HL-60 (cell line): Measurements from ENCODE around the gene SPRY2.
"Not testable (repeated sequence)": the region's sequence is repeated elsewhere in the genome, so short reads cannot be mapped to it uniquely, and the experiment has no call there.

Experiments
- DNase-seq, 2 experiments: peaks; one replicate each; pipeline ENCODE4 v3.0.0-alpha.2; 2010 to 2020; ENCODE audit warnings: low read depth in 1 of 2, low spot score in 1 of 2
- H3K27ac ChIP-seq: fragments of 250-450 bp; sonication (Bioruptor Pico); replicated peaks from 2 replicates; pipeline ENCODE4 v1.5.1; 2020; ENCODE audit warnings: mild to moderate bottlenecking, moderate library complexity
- H3K27me3 ChIP-seq: fragments of 250-450 bp; sonication (Bioruptor Pico); 2 replicates; pipeline ENCODE4 v1.5.1; 2021; ENCODE audit warnings: mild to moderate bottlenecking, moderate library complexity; ENCODE audit not compliant: insufficient read depth, poor library complexity, severe bottlenecking
- H3K4me3 ChIP-seq: replicated peaks from 2 replicates; pipeline ENCODE4 v1.5.1; 2011; ENCODE audit warnings: mild to moderate bottlenecking, control low read depth, low read length; ENCODE audit not compliant: insufficient read depth
- GABPA ChIP-seq: IDR thresholded peaks from 2 replicates; pipeline ENCODE4 v1.6.1; 2012; ENCODE audit warnings: low read depth
- POLR2AphosphoS5 ChIP-seq: IDR thresholded peaks from 2 replicates; pipeline ENCODE4 v1.6.1; 2012; ENCODE audit warnings: low read depth
- SPI1 ChIP-seq: IDR thresholded peaks from 2 replicates; pipeline ENCODE4 v1.6.1; 2012; ENCODE audit warnings: low read depth, mild to moderate bottlenecking, borderline replicate concordance
- TF ChIP-seq, protein P1 (sequence below): IDR thresholded peaks from 2 replicates; pipeline ENCODE4 v1.6.1; 2012; ENCODE audit warnings: low read depth; ENCODE audit not compliant: insufficient replicate concordance
- TF ChIP-seq, protein P2 (sequence below): IDR thresholded peaks from one replicate; pipeline ENCODE4 v1.5.1; 2011; ENCODE audit warnings: low read length, control low read depth, inconsistent platforms; ENCODE audit not compliant: insufficient read depth

Gene SPRY2

GRCh38 chr13:80348750-80349149, 7.8 kb upstream of the SPRY2 start:
- no peaks in the 10 kb centered on the region for H3K27me3 ChIP-seq
- TF ChIP-seq SPI1 (no peak), GABPA (no peak), POLR2AphosphoS5 (no peak)
- TF ChIP-seq, protein P1, sequence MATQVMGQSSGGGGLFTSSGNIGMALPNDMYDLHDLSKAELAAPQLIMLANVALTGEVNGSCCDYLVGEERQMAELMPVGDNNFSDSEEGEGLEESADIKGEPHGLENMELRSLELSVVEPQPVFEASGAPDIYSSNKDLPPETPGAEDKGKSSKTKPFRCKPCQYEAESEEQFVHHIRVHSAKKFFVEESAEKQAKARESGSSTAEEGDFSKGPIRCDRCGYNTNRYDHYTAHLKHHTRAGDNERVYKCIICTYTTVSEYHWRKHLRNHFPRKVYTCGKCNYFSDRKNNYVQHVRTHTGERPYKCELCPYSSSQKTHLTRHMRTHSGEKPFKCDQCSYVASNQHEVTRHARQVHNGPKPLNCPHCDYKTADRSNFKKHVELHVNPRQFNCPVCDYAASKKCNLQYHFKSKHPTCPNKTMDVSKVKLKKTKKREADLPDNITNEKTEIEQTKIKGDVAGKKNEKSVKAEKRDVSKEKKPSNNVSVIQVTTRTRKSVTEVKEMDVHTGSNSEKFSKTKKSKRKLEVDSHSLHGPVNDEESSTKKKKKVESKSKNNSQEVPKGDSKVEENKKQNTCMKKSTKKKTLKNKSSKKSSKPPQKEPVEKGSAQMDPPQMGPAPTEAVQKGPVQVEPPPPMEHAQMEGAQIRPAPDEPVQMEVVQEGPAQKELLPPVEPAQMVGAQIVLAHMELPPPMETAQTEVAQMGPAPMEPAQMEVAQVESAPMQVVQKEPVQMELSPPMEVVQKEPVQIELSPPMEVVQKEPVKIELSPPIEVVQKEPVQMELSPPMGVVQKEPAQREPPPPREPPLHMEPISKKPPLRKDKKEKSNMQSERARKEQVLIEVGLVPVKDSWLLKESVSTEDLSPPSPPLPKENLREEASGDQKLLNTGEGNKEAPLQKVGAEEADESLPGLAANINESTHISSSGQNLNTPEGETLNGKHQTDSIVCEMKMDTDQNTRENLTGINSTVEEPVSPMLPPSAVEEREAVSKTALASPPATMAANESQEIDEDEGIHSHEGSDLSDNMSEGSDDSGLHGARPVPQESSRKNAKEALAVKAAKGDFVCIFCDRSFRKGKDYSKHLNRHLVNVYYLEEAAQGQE = no peak
- TF ChIP-seq, protein P2, sequence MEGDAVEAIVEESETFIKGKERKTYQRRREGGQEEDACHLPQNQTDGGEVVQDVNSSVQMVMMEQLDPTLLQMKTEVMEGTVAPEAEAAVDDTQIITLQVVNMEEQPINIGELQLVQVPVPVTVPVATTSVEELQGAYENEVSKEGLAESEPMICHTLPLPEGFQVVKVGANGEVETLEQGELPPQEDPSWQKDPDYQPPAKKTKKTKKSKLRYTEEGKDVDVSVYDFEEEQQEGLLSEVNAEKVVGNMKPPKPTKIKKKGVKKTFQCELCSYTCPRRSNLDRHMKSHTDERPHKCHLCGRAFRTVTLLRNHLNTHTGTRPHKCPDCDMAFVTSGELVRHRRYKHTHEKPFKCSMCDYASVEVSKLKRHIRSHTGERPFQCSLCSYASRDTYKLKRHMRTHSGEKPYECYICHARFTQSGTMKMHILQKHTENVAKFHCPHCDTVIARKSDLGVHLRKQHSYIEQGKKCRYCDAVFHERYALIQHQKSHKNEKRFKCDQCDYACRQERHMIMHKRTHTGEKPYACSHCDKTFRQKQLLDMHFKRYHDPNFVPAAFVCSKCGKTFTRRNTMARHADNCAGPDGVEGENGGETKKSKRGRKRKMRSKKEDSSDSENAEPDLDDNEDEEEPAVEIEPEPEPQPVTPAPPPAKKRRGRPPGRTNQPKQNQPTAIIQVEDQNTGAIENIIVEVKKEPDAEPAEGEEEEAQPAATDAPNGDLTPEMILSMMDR = no peak
- no peak overlapping the region for H3K4me3 ChIP-seq
- no peak overlapping the region for H3K27ac ChIP-seq
- DNase-seq = no peak

DNA sequence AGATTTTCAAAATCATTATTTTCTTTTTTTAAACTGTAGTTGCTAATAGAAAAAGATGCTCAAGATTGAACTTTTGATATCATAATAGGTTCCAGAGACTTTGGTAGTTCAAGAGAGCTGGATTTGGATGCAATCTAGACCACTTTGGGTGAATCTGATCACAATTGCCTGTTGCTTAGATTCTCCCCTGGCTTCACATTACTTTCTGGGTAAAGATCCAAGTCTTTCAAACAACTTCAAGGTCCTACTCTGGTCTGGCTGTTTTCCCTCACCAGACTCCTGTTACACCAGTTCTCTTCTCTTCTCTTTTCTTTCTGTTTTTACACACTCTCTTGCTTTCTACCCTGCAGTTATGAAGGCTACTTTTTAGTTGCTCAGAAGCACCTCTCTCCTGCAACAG, 7.4 kb upstream of the SPRY2 start:
- Histone ChIP-seq H3K4me3 (no peak overlapping the region), H3K27ac (no peak overlapping the region), H3K27me3 (no peaks in the 10 kb centered on the region)
- TF ChIP-seq, protein P1 = no peak
- no peak for TF ChIP-seq SPI1
- TF ChIP-seq GABPA = no peak
- TF ChIP-seq, protein P2 = no peak
- no peak for TF ChIP-seq POLR2AphosphoS5
- no peak for DNase-seq

DNA sequence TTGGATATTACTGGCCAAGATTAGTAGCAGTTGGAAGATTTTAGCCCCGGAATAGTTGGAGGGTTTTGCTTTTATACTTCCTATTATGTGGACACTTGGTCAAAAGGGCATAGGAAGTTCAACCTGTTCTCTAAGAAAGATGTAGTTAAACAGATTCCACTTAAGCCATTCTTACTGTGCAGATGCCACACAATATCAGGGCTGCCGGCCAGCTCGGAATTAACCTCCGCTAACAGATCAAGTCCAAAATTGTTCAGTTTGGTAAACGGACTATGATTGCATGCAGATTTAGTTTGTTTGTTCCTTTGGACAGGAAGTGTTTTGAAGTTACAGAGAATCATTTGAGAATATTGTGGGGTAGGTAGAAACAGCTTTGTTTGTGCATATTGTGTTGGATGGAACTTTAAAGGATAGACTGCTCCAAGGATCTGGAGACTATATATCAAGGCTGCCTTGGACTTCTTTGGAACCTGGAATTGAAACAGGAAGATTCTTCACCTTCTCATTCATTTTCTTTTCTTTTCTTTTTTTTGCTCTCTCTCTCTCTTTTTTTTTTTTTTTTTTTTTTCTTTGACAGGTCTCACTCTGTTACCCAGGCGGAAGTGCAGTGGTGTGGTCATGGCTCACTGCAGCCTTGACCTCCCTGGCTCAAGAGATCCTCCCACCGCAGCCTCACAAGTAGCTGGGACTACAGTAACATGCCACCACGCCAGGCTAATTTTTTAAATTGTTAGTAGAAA, 5.0 kb upstream of the SPRY2 start:
- DNase-seq = no peak
- TF ChIP-seq SPI1 (no peak), GABPA (no peak), POLR2AphosphoS5 (no peak)
- TF ChIP-seq, protein P1 = no peak
- TF ChIP-seq, protein P2 = no peak
- Histone ChIP-seq H3K27ac (no peak overlapping the region), H3K4me3 (no peak overlapping the region), H3K27me3 (no peaks in the 10 kb centered on the region)

GRCh38 chr13:80344032-80344431, 3.1 kb upstream of the SPRY2 start:
- not testable (repeated sequence) for DNase-seq, H3K27me3 ChIP-seq, H3K27ac ChIP-seq, H3K4me3 ChIP-seq
